SK-N-MC (cell line): ENCODE measurements around the gene KIAA0825.
"Not testable (repeated sequence)": the region's sequence is repeated elsewhere in the genome, so short reads cannot be mapped to it uniquely, and the experiment has no call there.

ENCODE experiments used
- EZH2 ChIP-seq: fragments of 200-600 bp; sonication (generic); IDR thresholded peaks from one replicate; pipeline ENCODE4 v1.6.1; 2017; ENCODE audit warnings: antibody characterized with exemption
- POLR2AphosphoS5 ChIP-seq: IDR thresholded peaks from 2 replicates; pipeline ENCODE4 v1.6.1; 2012; ENCODE audit warnings: mild to moderate bottlenecking, low read depth, low read length, borderline replicate concordance

GRCh38 chr5:94354837-94355485, 263.4 kb downstream of the KIAA0825 start:
- TF ChIP-seq EZH2, POLR2AphosphoS5: not testable (repeated sequence)
